CD1c-positive myeloid dendritic cell (primary cell): Measurements from ENCODE around the gene FYB1.
"Not testable (repeated sequence)": the region's sequence is repeated elsewhere in the genome, so short reads cannot be mapped to it uniquely, and the experiment has no call there.

Experiments used
- DNase-seq: peaks from one replicate; pipeline ENCODE4 v3.0.0-alpha.2; 2016; ENCODE audit errors: extremely low spot score

Gene FYB1, protein sequence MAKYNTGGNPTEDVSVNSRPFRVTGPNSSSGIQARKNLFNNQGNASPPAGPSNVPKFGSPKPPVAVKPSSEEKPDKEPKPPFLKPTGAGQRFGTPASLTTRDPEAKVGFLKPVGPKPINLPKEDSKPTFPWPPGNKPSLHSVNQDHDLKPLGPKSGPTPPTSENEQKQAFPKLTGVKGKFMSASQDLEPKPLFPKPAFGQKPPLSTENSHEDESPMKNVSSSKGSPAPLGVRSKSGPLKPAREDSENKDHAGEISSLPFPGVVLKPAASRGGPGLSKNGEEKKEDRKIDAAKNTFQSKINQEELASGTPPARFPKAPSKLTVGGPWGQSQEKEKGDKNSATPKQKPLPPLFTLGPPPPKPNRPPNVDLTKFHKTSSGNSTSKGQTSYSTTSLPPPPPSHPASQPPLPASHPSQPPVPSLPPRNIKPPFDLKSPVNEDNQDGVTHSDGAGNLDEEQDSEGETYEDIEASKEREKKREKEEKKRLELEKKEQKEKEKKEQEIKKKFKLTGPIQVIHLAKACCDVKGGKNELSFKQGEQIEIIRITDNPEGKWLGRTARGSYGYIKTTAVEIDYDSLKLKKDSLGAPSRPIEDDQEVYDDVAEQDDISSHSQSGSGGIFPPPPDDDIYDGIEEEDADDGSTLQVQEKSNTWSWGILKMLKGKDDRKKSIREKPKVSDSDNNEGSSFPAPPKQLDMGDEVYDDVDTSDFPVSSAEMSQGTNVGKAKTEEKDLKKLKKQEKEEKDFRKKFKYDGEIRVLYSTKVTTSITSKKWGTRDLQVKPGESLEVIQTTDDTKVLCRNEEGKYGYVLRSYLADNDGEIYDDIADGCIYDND

DNA sequence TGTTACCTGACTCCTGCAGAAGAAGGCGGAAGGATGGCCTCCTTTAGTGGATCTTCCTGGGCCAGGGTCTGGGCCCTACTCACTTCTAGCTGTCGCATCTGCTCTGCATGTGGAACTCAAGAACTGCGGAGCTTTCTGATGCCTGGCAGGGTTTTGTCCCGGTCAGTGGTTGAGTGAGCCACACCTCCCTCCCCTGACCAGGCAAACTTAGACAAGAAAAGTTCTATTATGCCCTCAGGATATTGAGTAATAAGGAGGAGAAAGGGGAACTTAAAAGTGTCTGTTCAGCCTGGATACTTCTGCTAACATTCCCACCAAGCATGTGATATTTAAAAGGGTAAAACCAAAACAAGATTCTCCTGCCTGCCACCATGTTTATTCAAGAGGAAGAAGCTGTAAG, at the start of gene FYB1:
Gene FYB1 (minus strand): TSS at position 127 of the 400 bp plus-strand sequence. CDS start 16,603 bp downstream, outside the sequence.
- DNase-seq, result peak; percentile 88

DNA sequence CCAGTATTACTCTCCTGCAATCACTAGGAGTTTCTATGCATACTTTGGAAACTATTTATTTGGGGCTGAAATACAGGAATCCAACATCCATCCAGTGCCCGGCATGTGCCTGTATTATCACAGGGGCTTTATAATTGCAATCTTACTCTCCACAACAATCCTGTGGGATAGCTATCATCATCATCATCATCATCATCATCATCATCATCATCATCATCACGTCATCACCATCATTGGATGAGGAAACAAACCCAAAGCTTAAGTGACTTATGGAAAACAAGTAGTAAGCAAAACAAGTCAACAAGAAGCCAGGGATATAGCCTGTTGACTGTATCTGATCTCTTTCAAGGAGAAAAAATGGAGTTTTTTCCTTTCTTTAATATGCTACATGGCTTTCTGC, 47.8 kb upstream of the FYB1 start:
- DNase-seq, result no peak

DNA sequence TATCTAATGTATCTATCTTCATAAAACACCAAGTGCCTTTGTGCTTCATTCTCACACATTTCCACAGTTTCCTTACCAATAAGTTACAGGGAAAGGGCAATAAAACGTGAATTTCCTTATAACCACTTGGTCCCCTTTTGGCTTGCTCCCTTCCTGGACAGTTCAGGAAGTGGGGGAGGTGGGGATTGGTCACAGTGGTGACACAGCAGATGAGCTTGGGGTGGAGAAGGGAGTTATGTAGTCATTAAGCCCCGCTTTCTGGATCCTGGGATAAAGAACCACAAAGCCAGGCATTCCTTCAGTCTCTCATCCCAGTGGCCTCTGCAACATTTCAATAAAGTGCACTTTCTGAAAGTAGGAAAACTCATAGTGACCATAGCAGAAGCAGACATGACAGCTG, 47.1 kb upstream of the FYB1 start:
- peak; percentile 34 for DNase-seq

DNA sequence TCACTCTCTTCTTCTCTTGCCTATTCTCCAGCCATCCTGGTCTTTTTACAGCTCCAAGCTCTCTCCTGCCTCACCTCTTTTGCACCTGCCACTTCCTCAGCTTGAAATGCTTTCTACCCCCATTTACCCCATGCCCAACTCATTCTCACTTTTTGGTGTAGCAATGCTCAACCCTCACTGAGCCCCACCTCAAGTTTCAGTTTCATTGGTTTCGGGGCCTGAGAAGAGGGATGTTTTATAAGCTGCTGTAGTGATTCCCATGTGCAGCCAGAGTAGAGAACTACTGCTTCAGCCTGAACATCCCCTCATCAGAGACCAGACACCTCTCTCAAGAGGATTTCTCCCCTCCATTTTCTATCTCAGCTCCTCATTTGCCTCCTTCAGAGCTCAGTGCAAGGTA, 45.2 kb upstream of the FYB1 start:
- no peak for DNase-seq

DNA sequence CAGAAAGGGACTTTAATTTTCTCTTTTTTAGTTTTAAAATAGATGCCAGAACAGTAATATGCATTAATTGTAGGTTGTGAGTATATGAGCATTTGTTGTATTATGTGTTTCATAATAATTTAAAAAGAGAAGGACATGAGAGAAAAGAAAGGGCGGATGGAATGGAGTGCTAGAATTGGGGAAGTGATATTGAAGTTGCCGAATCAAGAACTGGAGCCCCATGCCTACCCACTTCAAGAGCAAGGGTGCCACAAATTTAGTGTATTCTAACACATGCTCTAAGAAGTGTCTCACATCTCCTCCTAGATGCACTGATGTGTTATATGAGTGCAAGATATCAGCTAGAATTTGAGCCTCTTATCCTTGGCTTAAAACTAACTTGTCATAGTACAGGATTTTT, 43.6 kb upstream of the FYB1 start:
- DNase-seq, result peak; percentile 69

DNA sequence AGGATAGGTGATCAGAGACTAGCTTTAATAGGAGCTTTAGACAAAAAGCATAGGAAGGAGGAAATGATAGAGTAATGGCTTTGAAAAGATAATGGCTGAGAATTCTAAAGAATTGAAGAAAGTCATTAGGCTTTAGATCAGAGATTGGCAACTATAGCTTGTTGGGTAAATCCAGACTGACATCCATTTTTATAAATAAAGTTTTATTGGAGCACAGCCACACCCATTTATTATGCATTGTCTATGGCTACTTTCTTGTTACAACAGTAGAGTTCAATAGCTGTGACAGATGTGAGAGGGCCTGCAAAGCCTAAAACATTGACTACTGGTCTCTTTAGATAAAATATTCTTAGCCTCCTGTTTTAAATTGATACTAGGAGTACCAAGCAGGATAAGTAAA, 40.7 kb upstream of the FYB1 start:
- DNase-seq, result no peak

DNA sequence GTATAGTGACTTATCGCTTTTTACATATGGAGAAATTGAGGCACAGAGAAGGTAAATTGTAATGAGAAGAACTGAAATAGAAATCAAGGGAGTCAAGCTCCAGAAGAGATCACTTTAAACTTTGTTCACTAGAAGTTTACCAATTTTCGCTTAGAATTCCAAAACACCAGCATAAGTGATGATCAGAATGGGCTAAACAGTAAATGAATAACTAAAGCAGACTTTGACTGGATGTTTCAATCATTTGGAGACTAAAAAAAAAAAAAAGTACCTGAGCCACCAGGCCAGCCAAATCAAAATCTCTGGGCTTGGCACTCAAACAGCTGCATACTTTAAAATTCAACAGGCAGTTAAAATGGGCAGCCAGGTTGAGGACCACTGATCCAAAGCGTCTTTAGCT, 38.2 kb upstream of the FYB1 start:
- no peak for DNase-seq

DNA sequence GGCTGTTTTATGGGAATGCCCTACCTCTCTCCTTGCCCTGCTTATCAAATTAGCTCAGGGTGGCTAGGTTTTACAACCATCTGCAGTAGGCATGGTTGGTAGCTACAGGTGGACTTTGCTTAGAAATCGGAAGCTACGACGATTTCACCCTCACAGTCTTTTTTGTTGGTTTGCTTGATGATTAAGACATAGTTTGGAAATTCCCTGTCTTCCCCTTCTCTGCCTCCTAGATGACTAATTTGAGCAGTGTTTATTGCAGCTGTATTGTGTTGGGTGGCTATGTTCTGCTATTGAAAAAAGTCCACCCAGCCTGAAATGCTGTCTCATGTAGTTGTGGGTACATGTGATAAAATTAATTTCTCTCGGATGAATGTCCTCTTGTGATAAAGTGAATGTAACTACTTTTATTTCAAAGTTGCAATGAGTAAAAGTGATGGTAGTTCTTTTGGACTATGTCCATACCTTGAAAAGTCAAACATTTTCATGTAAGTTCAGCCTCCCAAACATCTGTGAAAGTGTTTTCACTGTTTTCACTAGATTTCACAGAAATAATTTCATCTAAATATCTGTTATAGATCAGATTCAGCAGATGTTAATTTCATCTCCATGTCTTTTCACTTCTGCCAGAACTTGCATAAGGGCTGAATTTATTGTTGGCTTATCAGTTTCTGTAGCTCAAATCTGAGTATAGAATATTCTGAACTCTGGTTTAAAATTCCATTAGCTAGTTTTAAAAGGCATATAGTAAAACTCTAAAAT, 37.3 kb upstream of the FYB1 start:
- peak; percentile 82 for DNase-seq

DNA sequence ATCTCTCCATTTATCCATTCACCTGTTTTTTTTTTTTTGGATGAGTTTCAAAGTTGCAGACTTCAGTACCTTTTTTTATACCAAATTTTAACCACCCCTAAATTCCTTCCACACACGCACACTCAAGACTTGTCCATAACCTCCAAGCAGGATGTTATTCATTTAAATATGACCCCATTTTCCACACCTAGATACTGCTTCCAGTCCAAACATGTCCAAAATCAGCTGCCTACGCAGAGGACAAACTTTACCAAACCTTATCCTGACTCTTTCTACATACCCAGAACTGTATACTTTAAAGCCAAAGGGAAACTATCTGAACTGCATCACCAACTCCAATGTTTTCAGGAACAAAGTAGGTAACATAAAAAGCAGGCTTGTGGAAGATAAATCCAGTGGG, 36.0 kb upstream of the FYB1 start:
- DNase-seq, result no peak

DNA sequence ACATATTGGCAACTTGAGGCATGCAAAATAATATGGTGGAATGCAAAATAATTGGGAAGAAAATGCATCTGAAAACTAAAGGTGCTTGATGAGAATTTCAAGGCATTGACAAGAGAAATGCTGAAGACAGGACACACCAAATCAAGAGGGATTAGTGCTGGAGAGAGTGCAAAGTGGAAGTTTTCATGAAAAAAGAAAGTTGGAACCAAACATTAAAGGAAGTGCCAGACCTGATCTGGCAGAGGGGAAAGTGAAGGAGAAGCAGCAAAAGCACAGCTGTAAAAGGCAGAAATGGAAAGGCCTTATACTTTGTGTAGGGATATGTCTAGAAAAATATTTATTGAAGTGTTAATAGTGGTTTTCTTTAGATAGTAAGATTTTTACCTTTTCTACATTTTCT, 35.3 kb upstream of the FYB1 start:
- no peak for DNase-seq

DNA sequence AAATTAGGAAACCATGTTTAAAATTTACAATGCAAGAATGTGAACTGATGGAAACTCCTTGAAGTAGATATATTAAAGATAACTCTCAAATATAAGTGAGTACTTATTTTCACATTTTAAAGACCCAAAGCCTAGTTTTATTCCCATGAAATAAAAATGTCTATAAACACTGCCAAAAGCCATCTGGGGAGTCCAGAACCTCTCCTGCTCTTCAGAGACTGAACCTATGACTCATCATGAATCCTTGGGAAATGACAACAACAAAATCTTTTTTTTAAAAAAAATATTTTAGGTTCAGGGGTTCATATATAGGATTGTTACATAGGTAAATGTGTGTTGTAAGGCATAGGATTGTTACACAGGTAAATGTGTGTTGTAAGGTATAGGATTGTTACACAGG, 33.8 kb upstream of the FYB1 start:
- DNase-seq, result no peak

DNA sequence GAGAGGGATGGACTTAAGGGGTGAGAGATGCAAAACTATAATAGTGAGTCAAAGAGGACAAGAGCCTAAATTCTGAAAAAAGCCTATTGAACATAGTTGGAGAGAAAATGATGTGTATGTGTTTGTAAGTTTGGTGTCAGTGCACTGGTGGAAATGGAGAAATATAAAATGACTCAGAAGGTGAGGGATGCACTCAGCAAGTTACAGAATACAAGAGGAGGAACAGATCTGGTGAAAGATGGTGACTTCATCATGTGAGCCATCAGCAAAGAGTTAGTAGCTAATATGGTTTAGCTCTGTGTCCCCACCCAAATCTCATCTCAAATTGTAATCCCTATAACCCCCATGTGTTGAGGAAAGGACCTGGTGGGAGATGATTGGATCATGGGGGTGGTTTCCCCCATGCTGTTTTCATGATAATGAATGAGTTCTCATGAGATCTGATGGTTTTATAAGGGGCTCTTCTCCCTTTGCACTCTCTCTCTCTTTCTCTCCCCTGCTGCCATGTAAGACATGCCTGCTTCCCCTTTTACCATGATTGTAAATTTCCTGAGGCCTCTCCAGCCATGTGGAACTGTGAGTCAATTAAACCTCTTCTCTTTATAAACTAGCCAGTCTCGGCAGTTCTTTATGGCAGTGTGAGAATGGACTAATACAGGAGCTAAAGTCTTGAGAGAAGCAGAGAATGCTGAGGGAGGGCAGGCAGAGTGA, 30.4 kb upstream of the FYB1 start:
- no peak for DNase-seq

DNA sequence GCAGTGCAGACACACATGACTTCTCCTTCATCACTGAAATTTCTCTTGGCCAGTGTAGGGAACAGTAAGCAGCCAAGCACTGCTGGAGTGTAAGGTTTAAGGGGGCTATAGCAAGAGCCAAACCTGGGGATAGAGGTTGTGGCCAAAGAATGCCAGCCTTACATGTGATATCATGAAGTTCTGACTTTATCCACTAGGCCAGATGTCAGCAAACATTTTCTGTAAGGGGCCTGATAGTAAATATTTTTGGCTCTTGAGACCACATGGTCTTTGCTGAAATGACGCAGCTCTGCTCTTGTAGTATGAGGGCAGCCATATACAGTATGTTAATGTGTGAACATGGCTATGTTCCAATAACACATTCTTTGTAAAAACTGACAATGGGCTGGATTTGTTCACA, 29.7 kb upstream of the FYB1 start:
- DNase-seq, result no peak

DNA sequence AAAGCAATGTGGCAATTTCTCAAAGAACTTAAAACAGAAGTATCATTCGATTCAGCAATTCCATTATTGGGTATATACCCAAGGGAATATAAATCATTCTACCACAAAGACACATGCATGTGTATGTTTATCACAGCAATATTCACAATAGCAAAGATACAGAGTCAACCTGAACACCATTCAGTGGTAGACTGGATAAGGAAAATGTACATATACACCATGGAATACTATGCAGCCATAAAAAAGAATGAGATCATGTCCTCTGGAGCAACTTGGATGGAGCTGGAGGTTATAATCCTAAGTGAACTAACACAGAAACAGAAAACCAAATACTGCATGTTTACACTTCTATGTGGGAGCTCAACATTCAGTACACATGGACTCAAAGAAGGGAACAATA, 21.4 kb upstream of the FYB1 start:
- DNase-seq, result no peak

DNA sequence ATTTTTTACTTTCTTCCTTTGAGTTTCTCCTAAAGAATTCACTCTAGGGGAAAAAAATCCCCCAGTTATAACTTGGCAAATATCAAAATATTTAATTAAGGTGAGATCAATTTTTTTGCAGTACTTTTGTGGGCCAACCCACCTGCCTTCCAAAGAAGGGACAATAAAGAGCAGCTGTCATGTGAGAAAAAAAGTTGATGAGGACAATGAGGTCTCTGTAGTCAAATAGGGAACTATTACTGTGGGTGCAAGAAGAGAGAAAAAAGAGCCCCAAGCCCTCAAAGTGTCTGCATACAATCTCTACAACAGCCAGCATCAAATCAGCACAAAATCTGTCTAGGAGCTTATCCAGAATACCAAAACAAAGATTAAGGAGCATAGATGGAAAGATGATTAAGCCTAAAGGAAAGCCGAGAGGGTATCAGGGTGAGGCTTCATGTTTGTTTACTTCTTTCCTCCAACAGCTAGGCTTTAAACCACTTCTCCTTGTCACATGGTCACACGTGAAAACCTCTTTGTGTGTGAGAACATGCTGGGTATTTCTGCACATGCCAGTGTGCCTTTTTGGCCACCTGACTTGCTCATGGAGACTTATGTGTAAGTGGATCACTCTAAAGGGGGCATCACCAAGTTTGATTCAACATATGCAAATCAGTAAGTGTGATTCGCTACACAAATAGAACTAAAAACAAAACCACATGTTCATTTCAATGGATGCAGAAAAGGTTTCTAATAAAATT, 19.2 kb upstream of the FYB1 start:
- no peak for DNase-seq

DNA sequence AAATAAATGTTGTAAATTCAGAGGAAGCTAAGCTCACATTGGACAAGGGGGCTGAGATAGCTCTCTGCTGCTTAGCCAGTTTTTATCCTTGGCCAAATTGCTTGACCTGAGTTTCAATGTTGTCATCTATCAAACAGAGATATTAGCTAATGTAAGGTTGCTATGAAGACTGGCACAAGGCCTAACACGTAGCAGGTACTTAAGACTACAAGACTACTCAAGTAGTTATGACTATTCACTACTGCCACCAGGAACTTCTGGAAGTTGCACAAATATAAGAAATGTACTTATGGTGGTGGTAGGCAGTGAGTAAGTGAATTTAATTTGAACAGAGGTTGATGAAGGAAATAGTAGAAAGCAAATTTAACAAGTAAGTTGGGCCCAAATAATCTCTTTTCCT, 17.4 kb upstream of the FYB1 start:
- DNase-seq, result no peak

DNA sequence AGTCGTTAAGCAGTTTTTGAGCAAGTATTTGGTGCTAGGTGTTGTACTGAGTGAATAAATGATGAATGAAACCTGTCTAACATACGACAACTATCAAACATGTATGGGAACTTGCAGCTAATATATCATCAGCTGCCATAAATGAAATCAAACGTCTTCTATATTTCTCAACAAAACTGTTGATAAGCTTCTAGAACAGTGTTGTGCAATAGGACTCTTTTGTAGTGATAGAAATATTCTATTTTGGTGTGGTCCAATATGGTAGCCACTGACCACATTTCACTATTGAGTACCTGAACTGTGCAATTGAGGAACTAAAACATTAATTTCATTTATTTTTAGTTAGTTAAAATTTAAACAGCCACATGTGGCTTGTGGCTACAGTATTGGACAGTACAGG, 16.3 kb upstream of the FYB1 start:
- DNase-seq, result no peak

DNA sequence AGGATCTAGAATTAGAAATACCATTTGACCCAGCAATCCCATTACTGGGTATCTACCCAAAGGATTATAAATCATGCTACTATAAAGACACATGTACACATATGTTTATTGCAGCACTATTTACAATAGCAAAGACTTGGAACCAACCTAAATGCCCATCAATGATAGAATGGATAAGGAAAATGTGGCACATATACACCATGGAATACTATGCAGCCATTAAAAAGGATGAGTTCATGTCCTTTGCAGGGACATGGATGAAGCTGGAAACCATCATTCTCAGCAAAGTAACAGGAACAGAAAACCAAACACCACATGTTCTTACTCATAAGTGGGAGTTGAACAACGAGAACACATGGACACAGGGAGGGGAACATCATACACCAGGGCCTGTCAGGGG, 15.1 kb upstream of the FYB1 start:
- DNase-seq, result not testable (repeated sequence)

DNA sequence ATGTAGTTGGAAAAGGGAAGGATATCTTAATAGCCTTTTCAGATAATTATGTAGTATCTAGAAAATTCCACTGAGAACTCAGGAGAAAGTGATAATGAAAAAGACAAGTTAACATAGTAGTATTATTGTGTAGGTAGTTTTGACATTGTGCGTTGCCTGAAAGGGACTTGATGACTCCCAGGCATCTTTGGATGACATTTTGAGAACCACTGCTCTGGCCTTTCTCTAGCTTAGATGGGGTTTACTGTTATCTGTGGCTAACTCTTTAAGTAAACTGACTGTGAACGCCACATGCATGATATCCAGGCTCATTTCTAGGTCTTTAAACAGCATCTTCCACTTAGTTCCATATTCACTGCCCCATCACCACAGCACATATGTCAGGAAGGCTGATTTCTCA, 14.4 kb upstream of the FYB1 start:
- no peak for DNase-seq

DNA sequence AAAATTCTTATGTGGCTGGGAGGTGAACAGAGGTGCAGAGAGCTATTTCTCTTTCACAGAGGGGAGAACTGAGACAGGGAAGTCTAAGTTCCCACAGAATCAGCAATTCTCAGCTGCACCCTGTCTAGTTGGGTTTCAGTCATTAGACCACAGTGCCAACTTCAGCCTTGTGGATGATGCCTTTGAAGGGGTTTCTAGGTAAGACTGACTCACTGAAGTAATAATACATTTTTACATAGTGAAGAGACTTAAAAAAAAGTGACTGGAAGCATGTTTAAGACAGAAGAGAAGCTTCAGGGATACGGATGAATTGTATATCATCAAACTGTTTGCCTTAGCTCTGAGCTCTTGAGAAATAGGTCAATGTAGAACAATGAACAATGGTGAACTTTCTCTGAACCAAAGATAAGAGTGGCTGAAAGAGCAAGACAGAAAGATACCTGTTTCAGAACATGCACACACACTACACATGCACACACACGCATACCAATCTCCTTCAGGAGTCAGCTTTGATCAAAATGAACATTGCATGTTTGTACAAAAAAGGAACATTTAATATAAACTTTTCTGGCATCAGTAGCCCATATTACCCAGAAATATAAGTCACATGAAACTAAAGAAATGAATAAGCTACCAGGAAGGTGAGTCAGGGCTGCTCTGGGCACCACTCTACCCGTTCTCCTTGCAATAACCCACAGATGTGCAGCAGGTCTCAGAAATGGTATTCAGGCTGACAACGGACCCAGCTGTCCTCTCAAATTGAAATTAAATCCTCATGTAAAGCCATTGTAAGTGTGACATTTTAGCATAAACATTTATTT, 12.6 kb upstream of the FYB1 start:
- peak; percentile 37 for DNase-seq
